Measurements from ENCODE around the gene SAXO2. TPM values are rescaled to one million over a fixed set of nuclear protein-coding genes. Genes with fewer than 3 reads are reported as not detected.
"Not testable (repeated sequence)": the region's sequence is repeated elsewhere in the genome, so short reads cannot be mapped to it uniquely, and the experiment has no call there.

Gene SAXO2
- total RNA-seq, 4 donors from 2014 or later = 0.20 to 3.0 (median 2.4) TPM; not detected in 1

DNA sequence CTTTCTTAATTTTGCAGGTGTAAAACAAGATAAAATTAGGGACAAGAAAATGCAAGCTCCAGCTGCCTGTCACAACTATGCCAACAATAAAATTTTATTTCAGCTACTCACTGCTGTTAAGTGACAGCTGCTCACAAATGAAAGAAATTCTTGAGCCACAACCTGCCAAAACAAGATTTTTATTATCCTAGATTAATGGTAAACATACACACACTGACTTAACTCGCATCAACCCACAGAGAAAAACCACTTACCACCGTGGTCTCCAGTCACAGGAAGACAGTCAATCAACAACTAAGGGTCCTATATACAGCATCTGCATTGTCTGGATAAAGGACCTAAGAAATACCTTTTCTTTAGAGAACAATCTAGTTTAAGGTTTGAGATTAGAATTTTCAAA is 31.4 kb upstream of the SAXO2 start:
- H3K4me1 ChIP-seq = peaks cover 0 to 21% (median 13%) of the 10 kb centered on the region in 4 donors
- intact Hi-C loops (cut with DNase I; ENCODE audit: low total_unique reads) = no loop called here
- TF ChIP-seq, protein P1, sequence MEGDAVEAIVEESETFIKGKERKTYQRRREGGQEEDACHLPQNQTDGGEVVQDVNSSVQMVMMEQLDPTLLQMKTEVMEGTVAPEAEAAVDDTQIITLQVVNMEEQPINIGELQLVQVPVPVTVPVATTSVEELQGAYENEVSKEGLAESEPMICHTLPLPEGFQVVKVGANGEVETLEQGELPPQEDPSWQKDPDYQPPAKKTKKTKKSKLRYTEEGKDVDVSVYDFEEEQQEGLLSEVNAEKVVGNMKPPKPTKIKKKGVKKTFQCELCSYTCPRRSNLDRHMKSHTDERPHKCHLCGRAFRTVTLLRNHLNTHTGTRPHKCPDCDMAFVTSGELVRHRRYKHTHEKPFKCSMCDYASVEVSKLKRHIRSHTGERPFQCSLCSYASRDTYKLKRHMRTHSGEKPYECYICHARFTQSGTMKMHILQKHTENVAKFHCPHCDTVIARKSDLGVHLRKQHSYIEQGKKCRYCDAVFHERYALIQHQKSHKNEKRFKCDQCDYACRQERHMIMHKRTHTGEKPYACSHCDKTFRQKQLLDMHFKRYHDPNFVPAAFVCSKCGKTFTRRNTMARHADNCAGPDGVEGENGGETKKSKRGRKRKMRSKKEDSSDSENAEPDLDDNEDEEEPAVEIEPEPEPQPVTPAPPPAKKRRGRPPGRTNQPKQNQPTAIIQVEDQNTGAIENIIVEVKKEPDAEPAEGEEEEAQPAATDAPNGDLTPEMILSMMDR (IDR thresholded peaks at IDR 0.05) = no peak
- no peak for TF ChIP-seq POLR2AphosphoS5 (IDR thresholded peaks at IDR 0.05)
- TF ChIP-seq EP300 (IDR thresholded peaks at IDR 0.05; ENCODE audit: low read depth) = no peak
- TF ChIP-seq POLR2A (IDR thresholded peaks at IDR 0.05) = no peak
- WGBS, 2 donors (ENCODE audit: low coverage in 1 of 2) = 15 to 40% methylated on average over 2 of the region's 2 CpGs
- DNase-seq = no peak
- peak overlapping the region; percentile 40 to 63 (median 52) for H3K27ac ChIP-seq
- no peaks in the 10 kb centered on the region for H3K9me3 ChIP-seq
- no peak overlapping the region for H3K4me3 ChIP-seq
- in situ Hi-C loops (cut with MboI; ENCODE audit: low pct_ligation_motif_present in 1 of 4, low pct_unique_long_range_greater_than_20kb in 1 of 4, low sequenced_read_pairs in 3 of 4) = no loop called here
- no peaks in the 10 kb centered on the region for H3K27me3 ChIP-seq
- H3K36me3 ChIP-seq = peaks cover 0 to 27% (median 6%) of the 10 kb centered on the region in 4 donors

DNA sequence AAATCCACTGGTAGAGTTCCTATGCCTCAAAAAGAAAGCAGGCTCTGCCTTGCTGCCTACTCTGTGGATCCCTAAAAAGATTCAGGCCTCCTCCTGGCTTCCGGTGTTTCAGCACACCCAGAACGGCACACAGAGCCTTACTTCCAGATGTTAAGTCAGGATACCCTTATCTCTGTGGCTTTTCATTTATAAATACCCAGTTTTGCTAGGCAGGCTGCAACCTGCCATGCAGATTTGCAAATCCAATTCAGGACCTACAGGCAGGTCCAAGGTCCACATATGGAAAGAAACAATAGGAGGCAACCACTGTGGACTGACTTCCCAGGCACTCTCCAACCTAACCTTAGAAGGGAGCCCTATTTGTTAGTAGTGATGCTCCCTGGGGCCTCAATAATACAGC is 30.8 kb upstream of the SAXO2 start:
- Histone ChIP-seq H3K9me3 (no peaks in the 10 kb centered on the region), H3K4me3 (no peak overlapping the region), H3K36me3 (peaks cover 0 to 27% (median 5%) of the 10 kb centered on the region in 4 donors), H3K27ac (peak overlapping the region; percentile 40 to 63 (median 52)), H3K4me1 (peaks cover 0 to 27% (median 17%) of the 10 kb centered on the region in 4 donors), H3K27me3 (no peaks in the 10 kb centered on the region)
- intact Hi-C loops (cut with DNase I; ENCODE audit: low total_unique reads) (no loop called here), in situ Hi-C loops (cut with MboI; ENCODE audit: low pct_ligation_motif_present in 1 of 4, low pct_unique_long_range_greater_than_20kb in 1 of 4, low sequenced_read_pairs in 3 of 4) (no loop called here)
- TF ChIP-seq, protein P1 (IDR thresholded peaks at IDR 0.05) = no peak
- WGBS, 2 donors (ENCODE audit: low coverage in 1 of 2) = 63% methylated on average over 2 of the region's 2 CpGs; no CpG with 5 or more reads in 1 of the 2 donors
- no peak for DNase-seq

DNA sequence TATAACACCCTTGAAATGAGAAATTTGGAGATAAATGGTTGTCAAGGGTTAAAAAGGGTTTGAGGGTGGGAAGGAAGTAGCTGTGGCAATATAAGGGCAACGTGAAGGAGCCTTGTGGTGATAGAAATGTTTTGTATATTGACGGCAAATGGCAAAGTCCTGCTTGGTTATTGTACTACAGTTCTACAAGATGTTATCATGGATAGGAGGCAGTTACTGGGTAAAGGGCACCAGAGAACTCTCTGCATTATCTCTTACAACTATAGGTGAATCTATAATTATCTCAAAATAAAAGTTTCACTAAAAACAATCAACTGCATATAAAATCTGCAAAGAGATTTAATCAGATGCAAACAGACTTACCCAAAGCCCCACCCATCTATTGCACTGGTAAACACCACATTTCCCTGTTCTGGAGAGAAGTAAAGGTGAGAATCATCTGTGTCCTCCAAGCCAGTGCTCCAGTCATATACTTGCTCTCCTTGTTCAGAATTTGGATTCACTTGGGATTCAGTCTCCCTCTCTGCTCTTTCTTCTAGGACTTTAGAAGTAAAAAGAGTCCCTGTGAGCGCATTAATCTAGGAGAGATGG is 24.6 kb upstream of the SAXO2 start:
- H3K9me3 ChIP-seq; intact Hi-C loops (cut with DNase I; ENCODE audit: low total_unique reads); in situ Hi-C loops (cut with MboI; ENCODE audit: low pct_ligation_motif_present in 1 of 4, low pct_unique_long_range_greater_than_20kb in 1 of 4, low sequenced_read_pairs in 3 of 4); H3K27me3 ChIP-seq; DNase-seq; H3K4me3 ChIP-seq: not testable (repeated sequence)
- WGBS, 2 donors (ENCODE audit: low coverage in 1 of 2) = 56 to 65% methylated on average over 2 to 3 of the region's 3 CpGs
- peak overlapping the region; percentile 32 to 78 (median 73) for H3K27ac ChIP-seq
- peaks cover 0 to 49% (median 20%) of the 10 kb centered on the region in 4 donors for H3K4me1 ChIP-seq
- peaks cover 0 to 11% (median 0%) of the 10 kb centered on the region in 4 donors for H3K36me3 ChIP-seq

DNA sequence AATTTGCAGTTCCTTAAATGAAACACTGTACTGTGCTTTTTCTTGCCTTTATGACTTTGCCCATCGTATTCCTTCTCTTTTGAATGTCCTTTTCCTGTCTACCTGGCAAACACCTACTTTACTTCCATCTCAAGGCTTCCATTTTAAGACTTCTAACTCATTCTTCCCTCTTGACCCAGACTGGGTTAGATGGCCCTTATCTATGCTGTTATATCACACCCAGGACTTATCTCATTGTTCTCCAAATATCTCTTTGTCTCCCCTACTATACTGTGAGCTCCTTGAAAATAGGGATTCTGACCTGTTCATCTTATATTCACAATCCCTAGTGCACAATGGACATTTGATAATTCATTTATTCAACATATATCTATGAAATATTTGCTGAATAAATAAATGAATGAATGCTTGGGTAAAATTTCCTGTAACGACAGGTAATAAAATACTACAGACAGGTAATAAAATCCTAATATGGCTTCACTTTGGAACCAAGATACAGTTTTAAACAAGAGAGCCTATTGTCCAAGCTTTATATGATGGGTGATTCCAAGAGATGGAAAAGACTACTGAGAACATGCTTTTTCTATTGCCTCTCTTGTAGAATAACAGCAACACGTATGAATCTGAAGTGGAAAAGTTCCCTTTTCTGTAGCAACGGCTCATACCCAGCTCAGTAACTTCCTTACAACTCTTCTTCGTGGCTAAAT is 22.8 kb upstream of the SAXO2 start:
- Histone ChIP-seq H3K36me3 (peaks cover 0 to 11% (median 0%) of the 10 kb centered on the region in 4 donors), H3K4me3 (no peak overlapping the region), H3K4me1 (peaks cover 0 to 48% (median 20%) of the 10 kb centered on the region in 4 donors), H3K9me3 (no peaks in the 10 kb centered on the region), H3K27me3 (no peaks in the 10 kb centered on the region), H3K27ac (peak overlapping the region; percentile 73 to 78 (median 75))
- WGBS, 2 donors (ENCODE audit: low coverage in 1 of 2) = 56 to 57% methylated on average over 5 of the region's 5 CpGs
- intact Hi-C loops (cut with DNase I; ENCODE audit: low total_unique reads) = no loop called here
- DNase-seq = no peak
- TF ChIP-seq EP300 (IDR thresholded peaks at IDR 0.05; ENCODE audit: low read depth) (no peak), POLR2AphosphoS5 (IDR thresholded peaks at IDR 0.05) (no peak)
- TF ChIP-seq, protein P1 (IDR thresholded peaks at IDR 0.05) = no peak
- in situ Hi-C loops (cut with MboI; ENCODE audit: low pct_ligation_motif_present in 1 of 4, low pct_unique_long_range_greater_than_20kb in 1 of 4, low sequenced_read_pairs in 3 of 4) = no loop called here

DNA sequence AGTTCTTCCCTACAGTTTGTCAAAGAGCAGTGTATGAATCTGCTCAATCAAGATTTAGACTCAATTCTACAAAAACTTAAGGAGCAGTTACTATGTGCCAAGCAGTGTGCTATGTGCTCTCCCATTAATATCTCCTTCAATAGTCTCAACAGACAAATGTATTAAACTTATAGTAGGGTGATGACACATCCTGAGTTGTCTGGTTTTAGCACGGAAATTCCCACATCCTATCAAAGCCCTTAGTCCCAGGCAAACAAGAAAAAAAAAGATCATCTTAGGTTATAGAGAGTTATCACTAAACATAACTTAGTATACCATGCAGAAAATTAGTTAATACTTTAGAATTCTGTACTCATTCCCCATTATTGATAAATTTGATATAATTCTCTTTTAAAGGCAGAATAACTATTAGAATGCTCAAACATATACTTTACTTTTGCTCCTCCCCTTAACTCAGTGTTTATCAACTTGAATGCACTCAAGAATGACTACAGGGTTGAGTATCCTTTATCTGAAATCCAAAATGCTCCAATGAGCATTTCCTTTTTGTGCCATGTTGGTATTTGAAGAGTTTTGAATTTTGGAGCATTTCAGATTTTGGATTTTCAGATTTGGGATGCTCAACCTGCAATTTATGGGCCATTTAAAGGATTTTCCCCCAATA is 20.6 kb upstream of the SAXO2 start:
- peak overlapping the region in 1 of 4 donors; percentile 0 for H3K27ac ChIP-seq
- 80 to 97% methylated on average over 1 of the region's 1 CpG for WGBS, 2 donors (ENCODE audit: low coverage in 1 of 2)
- H3K4me1 ChIP-seq = peaks cover 0 to 42% (median 16%) of the 10 kb centered on the region in 4 donors
- DNase-seq; in situ Hi-C loops (cut with MboI; ENCODE audit: low pct_ligation_motif_present in 1 of 4, low pct_unique_long_range_greater_than_20kb in 1 of 4, low sequenced_read_pairs in 3 of 4); intact Hi-C loops (cut with DNase I; ENCODE audit: low total_unique reads); H3K4me3 ChIP-seq; H3K9me3 ChIP-seq; H3K27me3 ChIP-seq: not testable (repeated sequence)
- peaks cover 0 to 11% (median 0%) of the 10 kb centered on the region in 4 donors for H3K36me3 ChIP-seq

DNA sequence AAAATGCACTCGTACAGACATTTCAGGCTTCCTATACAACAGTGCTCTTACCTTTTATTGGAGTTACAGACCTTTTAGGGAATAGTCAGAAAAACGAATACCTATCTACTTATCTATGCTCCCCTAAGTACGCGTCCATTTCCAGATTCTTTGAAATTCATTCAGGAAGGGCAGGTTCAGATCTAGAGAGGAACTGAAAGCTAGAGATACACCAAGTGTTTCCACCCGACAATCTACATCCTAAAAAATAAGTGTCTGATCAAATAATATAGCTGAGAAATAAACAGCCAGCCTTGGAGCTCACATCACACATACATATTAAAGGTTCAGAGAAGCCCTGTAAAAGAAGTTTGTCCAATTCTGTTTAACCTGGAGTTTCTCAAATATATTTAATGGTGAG is 19.0 kb upstream of the SAXO2 start:
- WGBS, 2 donors (ENCODE audit: low coverage in 1 of 2) = 70% methylated on average over 4 of the region's 5 CpGs; no CpG with 5 or more reads in 1 of the 2 donors
- in situ Hi-C loops (cut with MboI; ENCODE audit: low pct_ligation_motif_present in 1 of 4, low pct_unique_long_range_greater_than_20kb in 1 of 4, low sequenced_read_pairs in 3 of 4); DNase-seq; H3K9me3 ChIP-seq; H3K4me3 ChIP-seq; intact Hi-C loops (cut with DNase I; ENCODE audit: low total_unique reads); H3K27ac ChIP-seq; H3K27me3 ChIP-seq: not testable (repeated sequence)
- H3K36me3 ChIP-seq = peaks cover 0 to 14% (median 0%) of the 10 kb centered on the region in 4 donors
- H3K4me1 ChIP-seq = peaks cover 0 to 32% (median 11%) of the 10 kb centered on the region in 4 donors

DNA sequence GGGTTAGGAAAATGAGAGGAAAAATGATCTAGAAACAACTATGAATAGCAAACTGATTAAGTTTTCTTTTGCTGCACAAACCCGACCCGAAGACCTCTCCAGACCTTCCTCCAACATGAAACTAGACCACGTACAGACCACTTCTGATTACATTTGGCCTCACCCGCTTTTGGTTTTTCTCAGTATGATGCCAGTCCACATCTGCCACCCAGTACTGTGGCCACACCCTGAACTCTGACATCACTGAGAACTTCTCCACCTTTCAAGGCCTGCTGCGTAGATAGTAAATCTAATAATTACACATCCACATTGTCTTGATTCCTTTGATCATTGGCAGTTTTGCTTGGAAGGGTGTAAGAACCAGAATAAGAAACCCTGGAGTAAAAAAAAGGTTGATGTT is 16.7 kb upstream of the SAXO2 start:
- H3K27ac ChIP-seq; H3K36me3 ChIP-seq; H3K9me3 ChIP-seq; intact Hi-C loops (cut with DNase I; ENCODE audit: low total_unique reads); H3K4me1 ChIP-seq; H3K4me3 ChIP-seq; DNase-seq; H3K27me3 ChIP-seq; in situ Hi-C loops (cut with MboI; ENCODE audit: low pct_ligation_motif_present in 1 of 4, low pct_unique_long_range_greater_than_20kb in 1 of 4, low sequenced_read_pairs in 3 of 4): not testable (repeated sequence)
- WGBS, 2 donors (ENCODE audit: low coverage in 1 of 2) = 89 to 100% methylated on average over 2 to 5 of the region's 5 CpGs

Measured in transverse colon (tissue), 4 donors.